Measurements from ENCODE around the gene MRPL16.

DNA sequence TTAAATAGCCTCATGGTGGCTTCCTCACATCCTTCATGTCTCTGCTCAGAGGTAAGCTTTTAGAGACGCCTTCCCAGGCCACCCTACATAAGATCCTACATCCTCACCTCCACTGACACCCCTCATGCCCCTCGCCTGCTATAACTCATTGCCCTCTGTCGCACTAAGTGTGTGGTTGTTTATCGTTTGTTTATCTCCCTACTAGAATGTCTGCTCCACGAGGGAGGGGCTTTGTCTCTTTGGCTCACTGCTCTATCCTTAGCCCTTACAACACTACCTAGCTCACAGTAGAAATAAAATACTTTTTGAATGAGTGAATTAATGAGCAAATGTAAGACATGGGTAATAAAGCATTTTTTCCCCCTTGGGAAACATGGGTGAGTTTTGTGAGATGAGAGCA is 36.0 kb upstream of the MRPL16 start:
- TF ChIP-seq, protein P1, sequence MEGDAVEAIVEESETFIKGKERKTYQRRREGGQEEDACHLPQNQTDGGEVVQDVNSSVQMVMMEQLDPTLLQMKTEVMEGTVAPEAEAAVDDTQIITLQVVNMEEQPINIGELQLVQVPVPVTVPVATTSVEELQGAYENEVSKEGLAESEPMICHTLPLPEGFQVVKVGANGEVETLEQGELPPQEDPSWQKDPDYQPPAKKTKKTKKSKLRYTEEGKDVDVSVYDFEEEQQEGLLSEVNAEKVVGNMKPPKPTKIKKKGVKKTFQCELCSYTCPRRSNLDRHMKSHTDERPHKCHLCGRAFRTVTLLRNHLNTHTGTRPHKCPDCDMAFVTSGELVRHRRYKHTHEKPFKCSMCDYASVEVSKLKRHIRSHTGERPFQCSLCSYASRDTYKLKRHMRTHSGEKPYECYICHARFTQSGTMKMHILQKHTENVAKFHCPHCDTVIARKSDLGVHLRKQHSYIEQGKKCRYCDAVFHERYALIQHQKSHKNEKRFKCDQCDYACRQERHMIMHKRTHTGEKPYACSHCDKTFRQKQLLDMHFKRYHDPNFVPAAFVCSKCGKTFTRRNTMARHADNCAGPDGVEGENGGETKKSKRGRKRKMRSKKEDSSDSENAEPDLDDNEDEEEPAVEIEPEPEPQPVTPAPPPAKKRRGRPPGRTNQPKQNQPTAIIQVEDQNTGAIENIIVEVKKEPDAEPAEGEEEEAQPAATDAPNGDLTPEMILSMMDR (IDR thresholded peaks at IDR 0.05): no peak
- TF ChIP-seq POLR2A (IDR thresholded peaks at IDR 0.05): no peak
